DMS53 treated with DMSO at 0.1 percent for 48 hours (cell line): Measurements from ENCODE around the gene MANEAL.

Experiments used
- DNase-seq: peaks from one replicate; lab custom pipeline; 2025; ENCODE audit not compliant: unreplicated experiment; lab: John Stamatoyannopoulos, UW

MANEAL gene

DNA sequence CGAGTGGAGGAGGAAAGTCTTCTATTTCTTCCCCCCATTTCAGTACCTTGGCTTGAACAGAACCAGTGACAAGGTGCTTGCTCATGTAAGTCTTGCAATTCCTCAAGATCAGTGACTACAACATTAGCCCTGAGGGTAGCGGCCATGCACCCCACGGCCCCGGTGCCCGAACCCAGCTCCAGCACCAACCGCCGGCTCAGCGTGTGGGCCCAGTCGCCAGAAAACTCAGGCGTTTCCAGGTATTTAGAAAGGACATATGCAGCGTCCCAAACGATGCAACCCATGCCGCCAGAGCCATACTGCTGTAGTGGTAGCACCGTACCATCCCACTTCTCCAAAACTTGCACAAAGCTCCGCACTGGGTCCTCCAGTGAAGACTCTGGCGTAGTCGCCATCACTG, 11.2 kb upstream of the MANEAL start:
- no peak for DNase-seq

DNA sequence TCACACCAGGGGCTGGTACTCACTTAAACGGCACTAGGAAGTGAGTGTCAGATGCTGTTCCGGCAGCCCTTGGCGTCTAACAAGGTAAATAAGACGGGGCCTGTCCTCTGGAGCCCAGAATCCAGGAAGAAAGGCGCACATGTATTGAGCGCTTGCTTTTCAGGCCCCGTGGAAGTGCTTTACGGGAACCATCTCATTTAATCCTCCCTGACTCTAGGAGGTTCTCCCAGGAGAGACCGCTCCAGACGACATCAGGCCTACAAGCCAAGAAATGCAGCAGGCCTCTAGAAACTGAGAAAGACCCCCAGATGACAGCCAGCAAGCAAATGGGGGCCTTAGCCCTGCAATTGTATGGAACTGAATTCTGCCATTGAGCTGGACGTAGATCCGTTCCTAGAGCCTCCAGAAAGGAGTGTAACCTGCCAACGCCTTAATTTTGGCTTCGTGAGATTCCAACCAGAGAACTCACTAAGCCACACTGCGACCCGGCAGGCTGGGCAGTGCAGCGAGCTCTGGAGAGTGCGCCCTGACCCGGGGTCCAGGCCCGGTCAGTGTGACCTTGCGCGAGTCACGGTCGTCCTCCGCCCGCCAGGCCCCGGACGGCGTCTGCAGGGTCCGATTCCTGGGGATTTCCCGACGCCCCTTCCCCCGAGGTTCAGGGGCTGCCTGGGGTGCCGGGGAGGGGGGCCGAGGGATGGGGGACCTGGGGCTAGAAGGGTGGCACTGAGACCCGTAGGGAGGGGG, 532 bp upstream of the MANEAL start:
- no peak for DNase-seq

DNA sequence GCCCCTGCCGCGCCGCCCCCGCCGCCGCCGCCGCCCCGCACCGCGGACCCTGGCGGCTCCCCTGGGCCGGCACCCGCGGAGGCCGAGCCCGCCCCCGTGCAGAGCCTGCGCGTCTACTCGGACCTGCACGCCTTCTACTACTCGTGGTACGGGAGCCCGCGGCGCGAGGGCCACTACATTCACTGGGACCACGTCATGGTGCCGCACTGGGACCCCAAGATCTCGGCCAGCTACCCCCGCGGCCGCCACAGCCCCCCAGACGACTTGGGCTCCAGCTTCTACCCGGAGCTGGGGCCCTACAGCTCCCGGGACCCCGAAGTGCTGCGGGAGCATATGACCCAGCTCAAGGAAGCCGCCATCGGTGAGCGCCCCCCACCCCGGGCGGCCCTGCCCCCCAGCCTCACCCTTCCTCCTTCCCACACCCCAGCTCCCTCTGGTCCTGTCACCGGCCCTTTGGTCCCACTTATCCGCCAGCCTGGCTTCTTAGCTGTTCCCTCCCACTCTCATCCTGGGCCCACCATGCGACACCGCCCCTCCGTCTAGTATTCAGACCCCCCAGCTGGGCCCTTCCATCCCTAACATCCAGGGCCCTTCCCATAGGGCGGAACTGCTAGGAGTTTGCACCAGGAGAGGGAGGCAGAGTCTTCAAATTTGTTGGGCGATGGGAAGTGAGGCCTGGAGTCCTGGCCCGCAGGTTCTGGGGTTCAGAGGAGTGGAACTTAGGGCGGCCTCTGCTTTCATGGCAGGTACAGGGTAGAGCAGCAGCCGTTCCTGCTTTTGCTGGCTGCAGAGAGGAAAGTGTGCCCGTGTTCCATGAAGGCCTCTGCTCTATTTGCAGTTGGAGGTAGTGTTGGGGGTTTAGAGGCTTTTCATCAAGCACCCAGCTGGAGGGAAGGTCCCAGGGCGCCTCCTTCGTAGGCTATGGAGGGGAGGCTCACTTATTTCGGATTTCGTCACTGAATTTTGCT, 1.0 kb downstream of the MANEAL start:
- no peak for DNase-seq

DNA sequence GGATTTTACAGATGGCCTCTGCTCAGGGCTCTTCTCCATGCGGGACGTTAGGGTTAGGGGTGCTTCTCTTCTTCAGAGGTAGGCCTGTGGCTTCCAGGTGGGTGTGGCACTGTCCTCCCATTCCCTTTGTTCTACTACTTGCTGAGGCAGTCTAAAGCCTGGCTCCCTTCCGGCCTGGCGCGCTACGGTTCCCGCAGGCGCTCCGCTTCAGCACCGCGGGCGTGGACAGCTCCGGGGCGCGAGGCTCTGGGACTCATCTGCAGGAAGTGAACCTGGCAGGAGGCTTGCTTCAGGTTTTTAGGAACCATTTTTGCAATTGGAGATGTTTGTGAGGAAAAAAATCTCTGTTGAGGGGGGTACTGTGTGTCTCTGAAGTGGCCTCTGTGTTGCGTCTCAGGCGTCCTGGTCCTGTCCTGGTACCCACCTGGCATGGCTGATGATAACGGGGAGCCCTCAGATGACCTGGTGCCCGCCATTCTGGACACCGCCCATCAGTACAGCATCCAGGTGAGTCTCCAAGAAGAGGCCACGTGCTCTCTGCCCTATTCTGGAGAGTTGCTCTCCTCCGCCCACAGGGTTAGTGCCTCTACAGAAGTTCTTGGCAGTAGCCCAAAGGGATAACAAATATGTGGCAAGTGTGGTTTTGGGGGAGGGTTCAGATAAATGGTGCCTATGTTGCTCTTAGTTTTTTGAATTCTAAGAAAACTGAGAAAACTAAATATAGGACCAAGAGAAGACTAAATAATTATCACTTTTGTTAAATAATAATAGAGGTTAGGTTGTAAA, 1.9 kb downstream of the MANEAL start:
- no peak for DNase-seq

DNA sequence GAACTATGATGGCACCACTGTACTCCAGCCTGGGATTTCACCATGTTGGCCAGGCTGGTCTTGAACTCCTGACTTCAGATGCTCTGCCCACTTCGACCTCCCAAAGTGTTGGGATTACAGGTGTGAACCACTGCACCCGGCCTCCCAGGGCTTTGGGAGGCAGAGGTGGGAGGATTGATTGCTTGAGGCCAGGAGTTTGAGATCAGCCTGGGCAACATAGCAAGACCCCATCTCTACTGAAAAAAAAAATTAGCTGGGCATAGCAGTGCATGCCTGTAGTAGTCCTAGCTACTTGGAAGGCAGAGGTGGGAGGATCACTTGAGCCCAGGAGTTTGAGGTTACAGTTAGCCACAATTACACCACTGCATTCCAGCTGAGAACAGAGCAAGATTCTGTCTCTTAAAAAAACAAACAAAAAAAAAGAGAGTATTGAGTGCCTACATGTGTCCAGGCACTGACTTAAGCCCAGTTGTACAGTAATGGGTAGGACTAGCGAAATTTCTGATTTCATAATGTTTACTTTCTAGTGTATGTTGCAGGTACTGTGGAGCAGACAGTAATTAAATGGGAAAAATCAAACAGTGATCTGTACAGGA, 4.2 kb downstream of the MANEAL start:
- DNase-seq = no peak

DNA sequence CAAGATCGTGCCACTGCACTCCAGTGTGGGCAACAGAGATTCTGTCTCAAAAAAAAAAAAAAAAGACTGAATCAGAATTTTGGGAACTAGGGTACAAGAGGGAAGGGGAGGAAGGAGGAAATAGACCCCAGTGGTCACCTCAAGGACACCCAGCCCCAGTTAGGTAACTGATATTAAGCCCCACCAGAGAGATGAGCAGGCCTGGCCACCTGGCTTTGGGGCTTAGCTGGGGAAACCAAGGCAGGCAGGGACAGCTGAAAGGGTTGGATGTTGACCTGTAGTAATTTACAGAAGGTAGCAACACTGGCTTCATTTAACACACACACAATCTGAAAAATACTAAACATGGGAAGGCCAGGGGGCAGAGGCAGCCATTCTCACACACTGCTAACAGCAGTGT, 8.8 kb downstream of the MANEAL start:
- no peak for DNase-seq

DNA sequence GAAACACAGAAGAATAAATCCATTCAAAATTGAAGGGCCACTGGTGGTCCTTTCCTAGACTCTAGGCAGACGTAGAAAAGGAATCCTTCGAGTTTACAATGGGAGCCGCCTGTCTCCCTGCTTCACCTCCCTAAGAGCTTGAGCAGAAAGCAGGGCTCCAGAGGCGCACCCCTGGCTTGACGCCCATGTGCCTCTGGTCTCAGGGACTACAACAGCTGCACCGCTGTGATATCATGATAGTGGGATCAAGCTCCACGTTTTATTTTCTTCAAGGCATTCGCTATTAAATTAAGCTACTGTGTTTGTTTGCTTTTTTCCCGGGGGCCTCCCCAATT, 13.5 kb downstream of the MANEAL start:
- no peak for DNase-seq

DNA sequence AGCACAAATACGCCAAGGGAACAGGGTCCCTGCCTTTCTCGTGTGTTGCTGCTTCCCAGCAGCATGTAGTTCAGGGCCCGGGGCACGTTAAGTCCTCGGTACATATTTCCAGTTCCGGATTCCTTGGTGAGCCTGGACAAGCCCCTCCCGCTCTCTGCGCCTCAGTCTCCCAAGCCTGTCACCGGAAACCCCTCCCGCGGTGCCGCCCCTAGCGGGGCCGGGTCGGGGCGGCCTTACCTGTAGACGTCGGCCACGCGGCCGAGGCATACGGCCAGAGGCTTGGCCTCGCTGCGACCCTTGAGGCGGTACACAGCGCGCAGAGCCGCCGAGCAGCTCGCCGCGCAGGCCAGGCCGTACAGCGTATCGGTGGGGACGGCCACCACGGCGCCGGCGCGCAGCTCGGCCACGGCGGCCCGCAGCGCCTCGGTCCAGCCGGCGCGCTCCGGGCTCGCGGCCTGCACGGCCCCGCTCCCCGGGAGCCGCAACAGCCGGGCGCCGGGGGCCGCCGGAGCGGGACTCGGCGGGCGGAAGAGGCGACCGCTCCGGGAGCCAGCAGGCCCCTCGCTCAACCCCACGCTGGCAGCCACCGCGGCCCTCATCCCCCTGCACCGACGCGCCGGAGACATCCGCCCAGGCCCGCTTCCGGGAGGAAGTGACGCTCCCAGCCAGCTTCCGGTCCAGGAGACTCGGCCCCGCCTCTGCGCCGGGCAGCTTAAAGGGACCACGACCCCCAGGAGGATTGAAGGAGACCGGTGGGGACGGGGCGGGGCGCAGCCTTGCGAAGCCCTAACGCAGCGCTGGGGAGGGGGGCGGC, 14.1 kb downstream of the MANEAL start, which contains the start of the genes C1orf122 and YRDC:
Gene C1orf122 (plus strand): TSS at position 236 of the 814 bp plus-strand sequence. CDS start 615 bp downstream, outside the sequence.
Gene YRDC (minus strand): TSS at position 654 of the 814 bp plus-strand sequence. CDS start 28 bp downstream, at position 626.
- DNase-seq = peak; percentile 84

DNA sequence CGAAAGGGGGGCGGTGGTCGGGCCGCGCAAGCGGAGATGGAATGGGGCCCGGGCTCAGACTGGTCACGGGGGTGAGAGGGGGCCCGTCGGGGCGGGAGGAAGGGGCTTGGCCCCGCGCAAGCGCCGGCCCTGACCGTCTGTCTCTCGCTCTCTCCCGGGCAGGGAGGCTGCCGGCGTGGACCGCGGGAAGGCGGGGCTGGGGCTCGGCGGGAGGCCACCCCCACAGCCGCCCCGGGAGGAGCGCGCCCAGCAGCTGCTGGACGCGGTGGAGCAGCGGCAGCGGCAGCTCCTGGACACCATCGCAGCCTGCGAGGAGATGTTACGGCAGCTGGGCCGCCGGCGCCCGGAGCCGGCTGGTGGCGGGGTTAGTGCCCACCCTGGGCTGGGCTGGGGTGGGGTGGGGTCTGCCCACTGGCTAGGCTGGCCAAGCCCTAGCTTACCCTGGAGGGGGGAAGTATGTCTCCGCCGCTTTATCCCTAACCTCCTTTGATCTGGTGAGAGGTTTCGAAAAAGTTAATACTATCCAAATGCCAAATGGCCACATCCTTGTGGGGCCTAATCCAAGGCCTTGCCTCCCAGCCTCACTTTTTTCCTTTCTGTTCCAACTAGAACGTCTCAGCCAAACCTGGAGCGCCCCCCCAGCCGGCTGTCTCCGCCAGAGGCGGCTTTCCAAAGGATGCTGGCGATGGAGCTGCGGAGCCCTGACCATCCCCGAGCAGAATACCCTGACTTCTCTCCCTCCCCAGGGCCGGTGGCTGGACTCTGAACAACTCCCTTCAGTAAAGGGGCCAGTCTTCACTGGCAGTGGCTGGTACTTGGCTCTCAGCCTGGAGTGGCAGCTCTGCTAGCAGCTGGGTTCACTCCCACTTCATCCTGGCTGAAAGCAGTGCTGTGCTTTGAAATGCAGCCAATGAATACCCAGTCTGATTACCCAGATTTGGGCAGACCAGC, 15.0 kb downstream of the MANEAL start:
- DNase-seq = peak; percentile 84

DNA sequence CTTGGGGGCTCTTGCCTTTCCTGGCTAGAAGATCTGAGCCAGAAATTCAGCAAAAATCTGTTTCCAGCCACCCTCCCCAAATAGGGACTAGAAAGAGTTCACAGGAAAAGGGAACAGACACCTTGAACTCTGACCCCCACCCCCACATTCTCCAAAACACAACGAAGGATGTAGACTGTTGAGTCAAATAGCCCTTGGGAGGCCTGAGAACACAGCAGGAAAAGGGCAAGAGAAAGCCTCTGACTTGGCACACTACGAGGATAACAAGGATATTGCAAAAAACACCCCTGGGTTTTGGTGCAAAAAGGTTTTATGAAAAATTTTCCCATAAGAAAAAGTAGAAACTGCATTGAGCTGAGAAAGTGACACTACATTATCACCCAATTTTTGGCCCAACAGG, 16.3 kb downstream of the MANEAL start:
- DNase-seq = no peak

DNA sequence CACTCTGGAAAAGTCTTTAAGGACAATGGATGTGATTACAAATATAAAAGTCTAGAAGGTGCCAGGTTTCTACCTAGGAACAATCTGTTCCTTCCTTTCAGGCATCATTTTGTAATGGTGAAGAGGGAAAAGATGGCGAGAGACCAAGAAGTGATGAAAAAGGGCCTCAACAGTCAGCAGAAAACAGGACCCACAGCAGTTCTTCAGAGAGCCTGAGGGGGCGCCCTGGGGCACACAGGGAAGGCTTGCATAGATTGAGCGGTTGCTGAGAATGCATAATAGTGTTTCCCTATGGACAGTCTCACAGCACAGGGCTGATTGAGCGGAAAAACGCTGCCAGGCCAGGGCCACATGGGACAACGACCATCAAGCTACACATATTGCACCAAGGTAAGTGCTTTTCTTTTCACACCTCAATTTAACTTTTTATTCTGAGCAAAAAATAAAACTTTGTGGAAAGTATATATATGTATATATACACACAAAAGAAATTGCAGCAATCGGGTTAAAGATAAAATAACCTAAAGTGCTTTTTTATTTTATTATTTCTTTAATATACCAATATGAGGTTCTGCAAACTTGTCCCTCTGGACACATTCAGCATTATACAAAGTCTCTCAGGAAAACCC, 17.5 kb downstream of the MANEAL start:
- DNase-seq = peak; percentile 83

DNA sequence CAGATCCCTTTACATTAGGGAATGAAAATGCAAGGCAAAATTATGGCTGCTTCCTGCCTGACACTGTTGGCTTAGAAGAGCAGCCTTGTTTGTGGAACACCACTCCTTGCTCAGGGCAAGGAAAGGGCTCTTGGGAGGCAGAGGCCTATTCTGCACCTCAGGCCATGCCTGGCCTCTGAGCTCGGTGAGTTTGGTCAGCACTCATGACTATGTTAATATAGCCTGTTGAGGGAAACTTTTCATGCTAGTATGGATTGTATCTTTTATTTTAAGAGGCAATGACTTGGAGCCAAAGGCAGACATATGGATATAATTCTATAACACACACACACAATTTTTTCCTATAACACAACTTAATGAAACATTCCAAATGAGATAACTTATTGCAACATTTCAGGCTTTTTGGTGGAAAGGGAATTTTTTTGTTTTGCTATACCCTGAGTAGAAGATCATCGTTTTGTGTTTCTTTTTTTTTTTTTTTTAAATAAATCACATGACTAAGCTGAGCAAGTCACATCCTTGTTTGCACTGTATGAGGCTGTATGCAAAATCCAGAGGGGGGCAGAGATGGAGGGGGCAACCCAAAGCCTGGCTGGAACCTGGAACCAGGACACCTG, 20.0 kb downstream of the MANEAL start:
- no peak for DNase-seq

DNA sequence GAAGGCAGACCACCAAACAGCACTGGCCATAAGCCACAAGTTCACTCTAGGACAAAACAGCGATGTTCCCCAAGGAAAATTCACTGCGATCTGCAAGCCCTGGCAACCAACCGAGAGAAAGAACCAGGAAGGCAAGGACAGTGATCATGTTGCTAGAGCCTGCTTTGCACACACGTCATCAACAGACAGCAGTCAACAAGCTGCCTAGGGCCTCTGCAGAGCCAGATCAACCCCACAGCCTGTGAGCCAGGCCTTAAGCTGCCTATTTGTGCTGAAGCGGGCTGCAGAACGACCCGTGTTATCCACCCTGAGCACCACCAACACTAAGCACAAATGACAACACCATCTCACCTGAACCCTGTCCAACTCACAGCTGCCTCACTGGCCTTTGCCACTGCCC, 20.6 kb downstream of the MANEAL start:
- DNase-seq = no peak

DNA sequence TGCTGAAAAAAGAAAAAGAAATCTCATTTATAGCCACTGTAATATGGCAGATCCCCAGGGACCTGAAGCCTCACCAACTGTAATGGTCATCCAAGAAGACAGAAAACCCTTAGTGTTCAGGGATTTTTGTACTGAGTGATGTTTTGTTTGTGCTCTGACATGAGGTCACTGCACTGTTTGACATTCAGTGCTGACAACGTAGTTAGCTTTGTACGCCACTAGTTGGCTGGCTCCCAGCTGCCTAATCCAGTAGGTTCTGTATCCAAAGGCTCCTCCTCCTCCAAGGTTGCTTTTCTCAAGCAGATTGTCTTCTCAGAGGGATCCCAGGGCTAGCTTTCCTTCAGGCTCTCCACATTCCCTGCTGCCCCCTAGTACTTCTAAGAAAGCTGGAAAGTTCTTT, 23.8 kb downstream of the MANEAL start:
- no peak for DNase-seq

DNA sequence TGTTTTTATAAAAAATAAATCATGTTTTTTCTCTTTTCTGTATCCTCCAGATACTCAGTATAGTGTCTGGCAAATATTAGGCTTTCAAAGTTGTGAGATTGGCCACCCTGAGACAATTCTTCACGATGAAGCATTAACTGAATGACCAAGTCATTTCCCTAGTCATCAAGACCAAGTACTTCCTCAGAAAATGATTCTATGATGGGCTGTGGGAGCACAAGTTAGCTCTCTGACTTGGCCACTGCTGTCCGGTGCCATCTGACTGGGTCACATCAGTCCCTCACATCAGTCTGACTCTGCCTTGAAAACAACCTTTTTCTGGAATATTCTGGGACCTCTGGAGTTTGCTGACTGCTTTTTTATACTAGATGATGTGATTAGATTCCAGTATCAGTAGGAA, 27.8 kb downstream of the MANEAL start:
- DNase-seq = no peak

DNA sequence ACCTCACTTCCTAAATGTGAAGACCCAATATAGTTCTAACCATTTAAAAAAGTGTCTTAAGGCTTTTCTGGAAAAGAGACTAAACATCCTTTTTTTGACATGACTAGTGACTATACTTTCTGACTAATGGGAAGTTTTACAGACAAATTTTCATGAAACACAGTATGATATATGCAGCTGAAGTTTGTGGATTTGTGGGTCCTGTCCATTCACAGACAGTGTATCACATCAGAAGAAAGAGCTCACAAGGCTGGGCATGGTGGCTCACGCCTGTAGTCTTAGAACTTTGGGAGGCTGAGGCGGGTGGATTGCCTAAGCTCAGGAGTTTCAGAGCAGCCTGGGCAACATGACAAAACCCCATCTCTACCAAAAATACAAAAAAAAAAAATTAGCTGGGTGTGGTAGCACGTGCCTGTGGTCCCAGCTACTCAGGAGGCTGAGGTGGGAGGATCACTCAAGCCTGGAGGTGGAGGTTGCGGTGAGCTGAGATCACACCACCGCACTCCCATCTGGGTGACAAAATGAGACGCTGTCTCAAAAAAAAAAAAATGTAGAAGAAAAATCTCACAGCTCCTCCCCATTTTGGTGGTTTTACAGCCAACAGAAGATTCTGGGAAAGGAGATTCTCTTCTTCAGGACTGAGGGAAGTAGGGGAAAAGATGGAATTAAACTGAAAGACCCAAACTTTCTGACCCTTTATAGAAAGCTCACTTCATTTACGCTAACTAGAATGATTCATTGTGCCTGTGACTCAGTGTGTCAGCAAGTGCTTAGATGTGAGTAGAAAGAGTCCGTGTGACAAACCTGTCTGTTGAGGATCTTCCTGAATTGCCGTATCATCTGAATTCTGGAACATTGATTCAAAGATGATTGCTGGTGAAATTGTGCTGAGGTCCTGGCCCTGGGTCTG, 29.5 kb downstream of the MANEAL start:
- no peak for DNase-seq

DNA sequence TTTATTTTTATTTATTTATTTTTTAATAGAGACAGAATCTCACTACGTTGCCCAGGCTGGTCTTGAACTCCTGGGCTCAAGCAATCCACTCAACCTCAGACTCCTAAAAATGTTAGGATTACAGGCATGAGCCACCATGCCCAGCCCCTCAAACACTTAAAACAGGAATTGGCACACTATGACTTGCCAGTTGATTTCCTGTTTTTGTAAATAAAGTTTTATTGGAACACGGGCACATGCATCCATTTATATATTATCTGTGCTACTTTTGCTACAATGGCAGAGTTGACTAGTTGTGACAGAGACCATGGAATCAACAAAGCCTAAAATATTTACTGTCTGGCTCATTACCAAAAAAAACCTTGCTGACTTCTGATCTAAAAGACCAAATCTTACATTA, 30.4 kb downstream of the MANEAL start:
- DNase-seq = no peak
